Vagina (tissue), 2 donors: Measurements from ENCODE around the gene RGL1.

ENCODE experiments used
- CTCF ChIP-seq, 3 experiments: fragments of 450-650 bp in 2 of 3; fragments of 200-600 bp in 1 of 3; sonication (generic) in 1 of 3; IDR thresholded peaks; one replicate each; pipeline ENCODE4 v1.5.1; 2017 to 2019; ENCODE audit warnings: antibody characterized with exemption in 3 of 3, mild to moderate bottlenecking in 2 of 3, moderate library complexity in 2 of 3
- POLR2A ChIP-seq, 2 donors: fragments of 450-650 bp; IDR thresholded peaks; one replicate each; pipeline ENCODE4 v1.6.1; 2017; ENCODE audit warnings: antibody characterized with exemption in 2 of 2, mild to moderate bottlenecking in 2 of 2, moderate library complexity in 2 of 2
- POLR2AphosphoS5 ChIP-seq, 2 donors: sonication (generic); formaldehyde crosslinking; IDR thresholded peaks; one replicate each; pipeline ENCODE4 v1.9.0; 2017; ENCODE audit warnings: antibody characterized with exemption in 2 of 2, mild to moderate bottlenecking in 2 of 2, low read depth in 1 of 2; ENCODE audit not compliant: insufficient read depth in 1 of 2

- TF ChIP-seq CTCF (IDR thresholded peaks at IDR 0.05) (no peak), POLR2A (IDR thresholded peaks at IDR 0.05) (no peak), POLR2AphosphoS5 (IDR thresholded peaks at IDR 0.05; ENCODE audit: insufficient read depth in 1 of 2, low read depth in 1 of 2) (no peak)
These were observed 45.9 kb downstream of the RGL1 start for GRCh38 chr1:183850852-183851251.
